Bronchial epithelial cell (primary cell): ENCODE measurements around the gene FAM117B. TPM values are rescaled to one million over a fixed set of nuclear protein-coding genes. Genes with fewer than 3 reads are reported as not detected.

ENCODE experiments used
- DNase-seq: peaks from one replicate; pipeline ENCODE4 v3.0.0-alpha.2; 2010; ENCODE audit warnings: low read depth
- FAIRE-seq: peaks from 2 replicates; lab custom pipeline; 2011; peaks lifted over from hg19 to GRCh38; lab: Jason Lieb, UNC
- H3K27me3 ChIP-seq: 2 replicates; pipeline ENCODE4 v1.5.1; 2011; ENCODE audit warnings: low read length; ENCODE audit not compliant: control insufficient read depth, insufficient read depth
- H3K36me3 ChIP-seq: 2 replicates; pipeline ENCODE4 v1.5.1; 2011; ENCODE audit warnings: low read length; ENCODE audit not compliant: control insufficient read depth, insufficient read depth
- H3K4me3 ChIP-seq: 2 replicates; pipeline ENCODE4 v1.5.1; 2011; ENCODE audit warnings: mild to moderate bottlenecking, low read depth, low read length, control low read depth
- CTCF ChIP-seq: IDR thresholded peaks from 2 replicates; pipeline ENCODE4 v1.5.1; 2011; ENCODE audit warnings: mild to moderate bottlenecking, moderate library complexity, low read length, control low read depth, inconsistent platforms; ENCODE audit not compliant: insufficient read depth, severe bottlenecking
- total RNA-seq: library from RNA; depleted of rRNA; stranded (reverse); fragments of >200 nt; gene quantifications from 2 replicates; pipeline ENCODE4 v1.2.1, GENCODE V29; 2014

FAM117B gene
- total RNA-seq, 1 donor from 2014 or later, result 2.6 TPM

DNA sequence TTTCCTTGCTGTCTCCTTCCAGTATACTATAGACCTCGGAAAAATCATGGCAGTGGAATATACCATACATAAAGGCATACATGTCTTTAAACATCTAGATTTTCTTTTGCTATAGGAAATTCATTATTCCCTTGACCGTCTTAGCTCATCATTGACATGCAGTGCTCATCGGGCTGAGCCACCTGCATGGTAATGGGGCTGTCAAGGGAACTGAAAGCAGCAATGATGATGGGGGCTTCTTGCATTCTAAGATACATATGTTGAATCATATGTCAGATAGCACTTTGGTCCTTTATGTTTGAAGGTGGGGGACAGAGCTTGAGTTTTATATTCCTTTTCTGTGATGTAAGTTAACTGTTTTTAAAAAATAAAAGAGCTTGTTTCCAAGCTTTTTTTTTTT is 130.2 kb downstream of the FAM117B start:
- TF ChIP-seq CTCF, result no peak
- Histone ChIP-seq H3K4me3 (no peak overlapping the region), H3K27me3 (no peaks in the 10 kb centered on the region), H3K36me3 (no peaks in the 10 kb centered on the region)
- FAIRE-seq (no peak), DNase-seq (no peak)

- TF ChIP-seq CTCF, result no peak
- FAIRE-seq, result peak; percentile 91
These were observed 130.7 kb downstream of the FAM117B start for GRCh38 chr2:202765436-202765835.

GRCh38 chr2:202768273-202768672 is 133.5 kb downstream of the FAM117B start:
- TF ChIP-seq CTCF, result no peak
- FAIRE-seq (no peak), DNase-seq (no peak)
- H3K4me3 ChIP-seq, result no peak overlapping the region
- H3K36me3 ChIP-seq, result no peaks in the 10 kb centered on the region
- H3K27me3 ChIP-seq, result no peaks in the 10 kb centered on the region

More at GRCh38 chr2:202765436-202765835, 130.7 kb downstream of the FAM117B start:
- no peaks in the 10 kb centered on the region for H3K36me3 ChIP-seq
- no peak overlapping the region for H3K4me3 ChIP-seq
- peak; percentile 92 for DNase-seq
- no peaks in the 10 kb centered on the region for H3K27me3 ChIP-seq

DNA sequence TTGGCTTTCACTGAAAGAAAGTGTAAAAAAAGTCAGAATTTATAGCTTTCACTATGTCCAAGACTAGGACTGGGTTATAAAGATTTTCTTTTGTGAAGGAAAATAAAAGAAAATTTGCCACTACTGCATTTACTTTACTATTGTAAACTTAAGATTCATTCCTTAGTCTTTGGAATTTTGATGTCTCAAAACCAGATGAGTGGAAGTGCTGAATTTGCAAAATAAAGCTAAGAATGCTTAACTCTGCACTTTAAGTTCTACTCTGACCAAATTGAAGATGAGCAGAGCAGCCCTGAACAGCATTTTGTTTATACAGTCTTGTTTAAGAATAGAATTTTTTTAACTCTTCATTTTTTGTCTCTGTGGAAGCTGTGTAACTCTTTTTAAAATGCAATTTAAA is 134.4 kb downstream of the FAM117B start:
- Histone ChIP-seq H3K36me3 (no peaks in the 10 kb centered on the region), H3K27me3 (no peaks in the 10 kb centered on the region), H3K4me3 (no peak overlapping the region)
- no peak for TF ChIP-seq CTCF
- DNase-seq, result no peak
- no peak for FAIRE-seq

- no peaks in the 10 kb centered on the region for H3K27me3 ChIP-seq
- no peak overlapping the region for H3K4me3 ChIP-seq
- FAIRE-seq (no peak), DNase-seq (no peak)
- TF ChIP-seq CTCF, result no peak
- no peaks in the 10 kb centered on the region for H3K36me3 ChIP-seq
These were observed 136.6 kb downstream of the FAM117B start for GRCh38 chr2:202771336-202771735.

DNA sequence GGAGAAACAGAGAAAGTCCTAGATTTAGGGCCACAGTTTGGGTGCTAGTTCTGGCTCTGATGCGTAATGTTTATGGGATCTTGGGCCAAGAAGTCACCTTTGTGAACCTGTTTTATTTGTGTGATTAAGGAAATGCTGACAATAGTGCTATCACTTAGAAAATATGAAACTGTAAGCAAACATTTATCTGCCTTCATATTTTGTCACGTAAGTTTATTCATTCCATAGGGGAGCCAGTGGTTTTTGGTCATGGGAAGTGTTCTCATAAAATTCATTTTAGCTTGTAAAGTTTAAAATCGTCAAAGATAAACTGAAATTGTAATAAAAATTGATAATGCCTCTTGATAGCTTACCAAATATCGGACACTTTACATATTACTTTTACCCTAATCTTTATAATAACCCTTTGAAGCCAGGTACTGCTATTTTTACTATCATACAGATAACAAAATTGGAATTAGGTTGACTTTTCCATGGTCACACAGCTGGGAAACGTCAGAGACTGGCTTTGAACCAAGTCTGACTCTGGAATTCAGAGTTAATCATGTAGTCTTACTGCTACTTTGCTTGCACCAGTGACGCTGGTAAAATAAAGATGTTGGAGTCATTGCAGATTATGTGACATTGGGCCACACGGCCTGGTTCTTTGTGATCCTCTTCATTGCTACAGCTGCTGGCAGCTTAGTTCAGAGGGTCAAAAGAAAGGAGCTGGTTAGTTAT is 137.1 kb downstream of the FAM117B start:
- FAIRE-seq (no peak), DNase-seq (no peak)
- Histone ChIP-seq H3K4me3 (no peak overlapping the region), H3K36me3 (no peaks in the 10 kb centered on the region), H3K27me3 (no peaks in the 10 kb centered on the region)
- no peak for TF ChIP-seq CTCF
